ENCODE results near the gene ACTN4.

The ACTN4 gene

GRCh38 chr19:38699647-38700349, 52.3 kb downstream of the ACTN4 start:
- TF ChIP-seq EZH2phosphoT487 (IDR thresholded peaks at IDR 0.05; ENCODE audit: low read depth) (no peak), CTCF (IDR thresholded peaks at IDR 0.05; ENCODE audit: low read depth, low read length) (no peak)
- Histone ChIP-seq H3K9ac (ENCODE audit: low read length) (no peak overlapping the region), H3K4me3 (ENCODE audit: low read length) (no peak overlapping the region), H3K9me3 (ENCODE audit: insufficient read depth, low read length) (no peaks in the 10 kb centered on the region), H3K27me3 (ENCODE audit: low read depth, low read length) (no peaks in the 10 kb centered on the region), H3K27ac (ENCODE audit: low read length) (no peak overlapping the region), H3K4me1 (ENCODE audit: low read length) (peaks cover 18% of the 10 kb centered on the region), H3K36me3 (replicated peaks; ENCODE audit: low read depth, low read length) (peaks cover 46% of the 10 kb centered on the region), H2AFZ (ENCODE audit: low read depth, low read length) (no peak overlapping the region), H3K4me2 (ENCODE audit: low read length) (no peak overlapping the region), H3K79me2 (ENCODE audit: low read length) (peaks cover 57% of the 10 kb centered on the region), H4K20me1 (ENCODE audit: insufficient read depth, low read length) (peaks cover 55% of the 10 kb centered on the region)

DNA sequence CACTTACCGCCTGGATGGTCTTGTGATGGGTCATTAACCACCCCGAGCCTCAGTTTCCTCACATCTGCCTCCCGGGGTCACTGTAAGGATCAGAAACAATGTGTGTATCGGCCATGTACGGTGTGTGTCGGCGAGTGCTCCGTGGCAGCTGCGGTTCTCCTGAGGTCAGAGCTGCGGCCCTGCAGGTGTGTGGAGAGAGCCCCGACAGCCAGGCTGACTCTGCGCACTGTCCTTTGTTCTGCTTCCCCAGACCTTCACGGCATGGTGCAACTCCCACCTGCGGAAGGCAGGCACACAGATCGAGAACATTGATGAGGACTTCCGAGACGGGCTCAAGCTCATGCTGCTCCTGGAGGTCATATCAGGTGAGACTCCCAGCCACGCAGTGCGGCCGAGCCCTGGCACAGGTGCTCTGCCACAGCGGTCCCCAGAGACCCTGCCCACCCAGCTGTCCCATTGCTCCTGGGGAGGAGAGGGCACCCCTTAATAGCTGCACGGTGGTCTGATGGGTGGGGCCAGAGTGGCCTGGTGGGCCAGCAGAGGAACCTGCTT, 53.0 kb downstream of the ACTN4 start:
- Histone ChIP-seq H2AFZ (ENCODE audit: low read depth, low read length) (no peak overlapping the region), H3K9ac (ENCODE audit: low read length) (no peak overlapping the region), H4K20me1 (ENCODE audit: insufficient read depth, low read length) (peaks cover 53% of the 10 kb centered on the region), H3K27ac (ENCODE audit: low read length) (no peak overlapping the region), H3K4me1 (ENCODE audit: low read length) (peaks cover 12% of the 10 kb centered on the region), H3K9me3 (ENCODE audit: insufficient read depth, low read length) (no peaks in the 10 kb centered on the region), H3K27me3 (ENCODE audit: low read depth, low read length) (no peaks in the 10 kb centered on the region), H3K4me3 (ENCODE audit: low read length) (no peak overlapping the region), H3K36me3 (replicated peaks; ENCODE audit: low read depth, low read length) (peaks cover 52% of the 10 kb centered on the region), H3K4me2 (ENCODE audit: low read length) (no peak overlapping the region), H3K79me2 (ENCODE audit: low read length) (peaks cover 51% of the 10 kb centered on the region)
- TF ChIP-seq CTCF (IDR thresholded peaks at IDR 0.05; ENCODE audit: low read depth, low read length) (no peak), EZH2phosphoT487 (IDR thresholded peaks at IDR 0.05; ENCODE audit: low read depth) (no peak)

DNA sequence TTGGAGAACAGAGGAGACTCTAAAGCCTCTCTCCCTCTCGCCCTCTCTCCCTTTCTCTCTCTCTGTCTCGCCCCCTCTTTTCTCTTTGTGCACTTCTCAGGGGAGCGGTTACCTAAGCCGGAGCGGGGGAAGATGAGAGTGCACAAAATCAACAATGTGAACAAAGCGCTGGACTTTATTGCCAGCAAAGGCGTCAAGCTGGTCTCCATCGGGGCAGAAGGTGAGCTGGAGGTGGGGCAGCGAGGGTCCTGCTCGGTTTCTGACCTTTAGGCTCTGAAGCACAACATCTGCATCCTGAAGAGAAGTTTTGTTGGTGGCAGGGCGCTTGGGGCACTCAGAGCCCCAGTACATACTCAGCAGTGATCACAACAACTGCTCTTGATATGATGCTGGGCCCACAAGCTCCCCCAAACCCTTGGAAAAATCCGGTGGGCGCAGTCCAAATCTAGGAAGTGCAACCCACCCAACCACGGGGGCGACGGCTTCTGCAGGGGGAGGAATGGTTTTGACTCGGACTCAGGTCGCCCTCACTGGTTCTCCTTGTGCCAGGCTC, 53.5 kb downstream of the ACTN4 start:
- H3K4me2 ChIP-seq (ENCODE audit: low read length): no peak overlapping the region
- H2AFZ ChIP-seq (ENCODE audit: low read depth, low read length): no peak overlapping the region
- H3K27ac ChIP-seq (ENCODE audit: low read length): no peak overlapping the region
- H3K79me2 ChIP-seq (ENCODE audit: low read length): peaks cover 46% of the 10 kb centered on the region
- no peak for TF ChIP-seq EZH2phosphoT487 (IDR thresholded peaks at IDR 0.05; ENCODE audit: low read depth)
- H4K20me1 ChIP-seq (ENCODE audit: insufficient read depth, low read length): peaks cover 47% of the 10 kb centered on the region
- no peak overlapping the region for H3K4me3 ChIP-seq (ENCODE audit: low read length)
- peaks cover 6% of the 10 kb centered on the region; the same call in 1 of the 2 replicates for H3K4me1 ChIP-seq (ENCODE audit: low read length)
- H3K36me3 ChIP-seq (replicated peaks; ENCODE audit: low read depth, low read length): peaks cover 53% of the 10 kb centered on the region
- no peak overlapping the region for H3K9ac ChIP-seq (ENCODE audit: low read length)
- no peaks in the 10 kb centered on the region for H3K9me3 ChIP-seq (ENCODE audit: insufficient read depth, low read length)
- no peaks in the 10 kb centered on the region for H3K27me3 ChIP-seq (ENCODE audit: low read depth, low read length)

- H2AFZ ChIP-seq (ENCODE audit: low read depth, low read length): no peak overlapping the region
- peaks cover 42% of the 10 kb centered on the region for H4K20me1 ChIP-seq (ENCODE audit: insufficient read depth, low read length)
- peaks cover 40% of the 10 kb centered on the region for H3K79me2 ChIP-seq (ENCODE audit: low read length)
- H3K4me2 ChIP-seq (ENCODE audit: low read length): no peak overlapping the region
- no peak overlapping the region for H3K9ac ChIP-seq (ENCODE audit: low read length)
- no peak overlapping the region for H3K27ac ChIP-seq (ENCODE audit: low read length)
- H3K9me3 ChIP-seq (ENCODE audit: insufficient read depth, low read length): no peaks in the 10 kb centered on the region
- H3K27me3 ChIP-seq (ENCODE audit: low read depth, low read length): no peaks in the 10 kb centered on the region
- TF ChIP-seq EZH2phosphoT487 (IDR thresholded peaks at IDR 0.05; ENCODE audit: low read depth): no peak
- TF ChIP-seq CTCF (IDR thresholded peaks at IDR 0.05; ENCODE audit: low read depth, low read length): no peak
- H3K36me3 ChIP-seq (replicated peaks; ENCODE audit: low read depth, low read length): peaks cover 54% of the 10 kb centered on the region
- H3K4me3 ChIP-seq (ENCODE audit: low read length): no peak overlapping the region
- peaks cover 6% of the 10 kb centered on the region; the same call in 1 of the 2 replicates for H3K4me1 ChIP-seq (ENCODE audit: low read length)
These were observed 54.1 kb downstream of the ACTN4 start for GRCh38 chr19:38701455-38702063.

Measured in OCI-LY3 (cell line).